HepG2 (cell line): ENCODE results near the gene CDK8. TPM values are rescaled to one million over a fixed set of nuclear protein-coding genes. Genes with fewer than 3 reads are reported as not detected.

Source experiments
- ATAC-seq: fragments of 200-7000 bp; cut with Tn5 transposase; 3 replicates; pipeline ENCODE4 v1.9.1; 2020; ENCODE audit warnings: mild to moderate bottlenecking, moderate library complexity
- BruUV-seq: library from RNA; stranded (reverse); fragments of 400-500 nt; replicated peaks from 2 replicates; lab custom pipeline; 2021; lab: Mats Ljungman, UMichigan
- CTCF ChIA-PET: fragments of 300-600 bp; formaldehyde crosslinking; extraction: SDS; loops from one replicate; lab custom pipeline; 2021; ENCODE audit warnings: low total read pairs, inconsistent platforms, low intra/inter-chr PET ratio; lab: Yijun Ruan, JAX
- POLR2A ChIA-PET: fragments of 350-600 bp; sonication (Branson Sonifier 250); formaldehyde crosslinking; loops from one replicate; lab custom pipeline; 2020; ENCODE audit warnings: antibody characterized with exemption, inconsistent platforms; lab: Yijun Ruan, JAX
- DNase-seq: peaks from one replicate; pipeline ENCODE4 v3.0.0-alpha.2; 2015; ENCODE audit warnings: low spot score
- FAIRE-seq: peaks from 3 replicates; lab custom pipeline; 2011; peaks lifted over from hg19 to GRCh38; lab: Jason Lieb, UNC
- H2AFZ ChIP-seq: one replicate; pipeline ENCODE4 v1.6.1; 2011; ENCODE audit warnings: low read length, inconsistent platforms
- H3K27ac ChIP-seq: fragments of 300-600 bp; 3 replicates; pipeline ENCODE4 v1.8.0; 2011; ENCODE audit warnings: mixed run types, mild to moderate bottlenecking, mixed read lengths, low read length, inconsistent platforms; ENCODE audit not compliant: insufficient read depth; ENCODE audit errors: extremely low read length
- H3K27me3 ChIP-seq, 2 experiments: fragments of 200-600 bp in 1 of 2; 2 replicates in 1 of 2; 3 replicates in 1 of 2; pipeline versions ENCODE4 v1.6.0 to v1.8.0; 2011; ENCODE audit warnings: low read length in 2 of 2, mild to moderate bottlenecking in 2 of 2, moderate library complexity in 2 of 2, inconsistent platforms in 1 of 2; ENCODE audit not compliant: insufficient read depth in 2 of 2, control insufficient read depth in 1 of 2
- H3K36me3 ChIP-seq, 2 experiments: fragments of 200-600 bp in 1 of 2; replicated peaks in 1 of 2; 2 replicates in 1 of 2; 3 replicates in 1 of 2; pipeline versions ENCODE4 v1.5.1 to v1.8.0; 2011; ENCODE audit warnings: low read length in 2 of 2, inconsistent platforms in 1 of 2; ENCODE audit not compliant: insufficient read depth in 2 of 2, control insufficient read depth in 1 of 2
- H3K4me1 ChIP-seq: 2 replicates; pipeline ENCODE4 v1.5.1; 2012; ENCODE audit warnings: low read length, inconsistent platforms; ENCODE audit not compliant: insufficient read depth
- H3K4me2 ChIP-seq: 2 replicates; pipeline ENCODE4 v1.6.0; 2011; ENCODE audit warnings: low read depth, low read length, inconsistent platforms
- H3K4me3 ChIP-seq, 3 experiments: fragments of 200-600 bp in 1 of 3; sonication (generic), shearing (Covaris generic) in 1 of 3; replicated peaks in 1 of 3; 2 replicates each; pipeline ENCODE4 v1.5.1; 2011 to 2016; ENCODE audit warnings: low read length in 3 of 3, inconsistent platforms in 2 of 3, low read depth in 2 of 3, mild to moderate bottlenecking in 2 of 3, control low read depth in 1 of 3, mixed read lengths in 1 of 3; ENCODE audit not compliant: insufficient read depth in 1 of 3
- H3K79me2 ChIP-seq: one replicate; pipeline ENCODE4 v1.6.1; 2011; ENCODE audit warnings: low read length, inconsistent platforms; ENCODE audit not compliant: insufficient read depth
- H3K9ac ChIP-seq: 2 replicates; pipeline ENCODE4 v1.6.0; 2011; ENCODE audit warnings: mild to moderate bottlenecking, low read depth, low read length, inconsistent platforms; ENCODE audit not compliant: insufficient read depth
- H3K9me3 ChIP-seq: 2 replicates; pipeline ENCODE4 v1.5.1; 2012; ENCODE audit warnings: mild to moderate bottlenecking, low read length
- H4K20me1 ChIP-seq: 2 replicates; pipeline ENCODE4 v1.6.0; 2011; ENCODE audit warnings: inconsistent platforms, mild to moderate bottlenecking, low read length, moderate library complexity; ENCODE audit not compliant: insufficient read depth
- ATF7-NPFF ChIP-seq: sonication (generic); formaldehyde crosslinking; IDR thresholded peaks from 2 replicates; pipeline ENCODE4 v1.8.1; 2023; ENCODE audit warnings: mild to moderate bottlenecking, low read depth, missing genetic modification reagents, moderate library complexity
- CREB3 ChIP-seq: sonication (generic); formaldehyde crosslinking; IDR thresholded peaks from 2 replicates; pipeline ENCODE4 v1.5.0; 2020; ENCODE audit warnings: missing genetic modification reagents
- GTF2F1 ChIP-seq: fragments of 150-350 bp; IDR thresholded peaks from 2 replicates; pipeline ENCODE4 v1.6.1; 2014; ENCODE audit warnings: low read length
- HOXA9 ChIP-seq: sonication (generic); formaldehyde crosslinking; IDR thresholded peaks from 2 replicates; pipeline ENCODE4 v1.8.1; 2022; ENCODE audit warnings: missing genetic modification reagents, mild to moderate bottlenecking, moderate library complexity, borderline replicate concordance
- NFE2 ChIP-seq: sonication (generic); formaldehyde crosslinking; IDR thresholded peaks from 2 replicates; pipeline ENCODE4 v1.4.0; 2020; ENCODE audit warnings: missing genetic modification reagents
- NR3C1 ChIP-seq: sonication (generic); formaldehyde crosslinking; IDR thresholded peaks from 2 replicates; pipeline ENCODE4 v1.4.0; 2020; ENCODE audit warnings: missing genetic modification reagents
- POLR2AphosphoS2 ChIP-seq: IDR thresholded peaks from 2 replicates; pipeline ENCODE4 v1.6.1; 2011; ENCODE audit warnings: low read depth, low read length, improper control_type of control experiment
- PRPF4 ChIP-seq: fragments of 200-400 bp; formaldehyde crosslinking; IDR thresholded peaks from 2 replicates; pipeline ENCODE4 v1.6.1; 2016; ENCODE audit warnings: low read length, low read depth; ENCODE audit not compliant: poor library complexity, severe bottlenecking
- REPIN1 ChIP-seq: sonication (generic); formaldehyde crosslinking; IDR thresholded peaks from 2 replicates; pipeline ENCODE4 v1.8.0; 2022; ENCODE audit warnings: missing genetic modification reagents, low read depth, mild to moderate bottlenecking, borderline replicate concordance
- SUZ12 ChIP-seq: fragments of 150-350 bp; IDR thresholded peaks from 2 replicates; pipeline ENCODE4 v1.6.1; 2014; ENCODE audit warnings: low read depth, low read length
- ZC3H4 ChIP-seq: sonication (generic); formaldehyde crosslinking; IDR thresholded peaks from 2 replicates; pipeline ENCODE4 v1.4.0; 2020; ENCODE audit warnings: missing genetic modification reagents, borderline replicate concordance
- ZFYVE20 ChIP-seq: sonication (generic); formaldehyde crosslinking; IDR thresholded peaks from 2 replicates; pipeline ENCODE4 v1.8.0; 2023; ENCODE audit warnings: low read depth, mild to moderate bottlenecking, moderate library complexity, missing genetic modification reagents, borderline replicate concordance
- ZNF205 ChIP-seq: IDR thresholded peaks from 2 replicates; pipeline ENCODE4 v1.6.1; 2018; ENCODE audit warnings: missing biosample characterization, missing genetic modification reagents
- ZNF24 ChIP-seq: fragments of 450-650 bp; IDR thresholded peaks from 2 replicates; pipeline ENCODE4 v1.6.1; 2017; ENCODE audit warnings: antibody characterized with exemption, mild to moderate bottlenecking
- ZNF430 ChIP-seq: sonication (generic); formaldehyde crosslinking; IDR thresholded peaks from 2 replicates; pipeline ENCODE4 v1.9.0; 2021; ENCODE audit warnings: mild to moderate bottlenecking, missing genetic modification reagents
- ZNF646 ChIP-seq: sonication (generic); formaldehyde crosslinking; IDR thresholded peaks from 2 replicates; pipeline ENCODE4 v1.9.0; 2021; ENCODE audit warnings: mild to moderate bottlenecking, missing genetic modification reagents
- ZNF780A ChIP-seq: sonication (generic); formaldehyde crosslinking; IDR thresholded peaks from 2 replicates; pipeline ENCODE4 v1.8.0; 2022; ENCODE audit warnings: mild to moderate bottlenecking, missing genetic modification reagents, moderate library complexity
- WGBS: methylation state at CpG from one replicate; pipeline ENCODE4 v1.1.6; 2017; ENCODE audit warnings: low lambda C conversion rate; 5-methylcytosine and 5-hydroxymethylcytosine counted together
- in situ Hi-C: cut with HindIII; loops from 2 replicates; pipeline ENCODE4 v1.10.0; 2017; ENCODE audit warnings: low pct_unique_long_range_greater_than_20kb; ENCODE audit not compliant: extremely low pct_ligation_motif_present
- intact Hi-C: fragments of 100-400 bp; cut with micrococcal nuclease; formaldehyde crosslinking; loops from one replicate; pipeline ENCODE4 v1.10.0; 2022; ENCODE audit not compliant: unreplicated experiment
- polyA plus RNA-seq, 8 experiments: library from polyadenylated mRNA; depleted of rRNA in 3 of 8; stranded (reverse) in 7 of 8; unstranded in 1 of 8; fragments of >200 nt; fragmentation: Illumina TruSeq in 4 of 8; extraction: Trizol in 4 of 8; gene quantifications; 2 replicates each; pipeline versions ENCODE4 v1.2.1 to v1.2.3, GENCODE V29; 2011 to 2016; ENCODE audit warnings: low read depth in 4 of 8, missing spikeins in 1 of 8, mixed read lengths in 1 of 8; ENCODE audit not compliant: insufficient read depth in 1 of 8
- total RNA-seq, 5 experiments: library from RNA; depleted of rRNA; stranded (reverse); fragments of >200 nt; fragmentation: Illumina TruSeq; extraction: Trizol; gene quantifications; 2 replicates each; pipeline ENCODE4 v1.2.3, GENCODE V29; 2016; ENCODE audit warnings: low read depth in 1 of 5

The CDK8 gene
- total and polyA plus RNA-seq, 2 of the 13 experiments (the other 11 are each of a cell fraction or from before 2014, with no cell fraction given): 15.8 to 16.4 TPM

- Histone ChIP-seq H3K36me3 (no peaks in the 10 kb centered on the region), H2AFZ (peak overlapping the region; percentile 9), H3K27me3 (peaks cover 0 to 6% of the 10 kb centered on the region in 2 experiments; a peak in 1 of 5 replicates), H3K4me2 (no peak overlapping the region), H3K79me2 (peaks cover 5% of the 10 kb centered on the region), H3K27ac (no peak overlapping the region), H3K4me3 (no peak overlapping the region), H3K9me3 (no peaks in the 10 kb centered on the region), H3K9ac (no peak overlapping the region), H3K4me1 (peaks cover 11% of the 10 kb centered on the region), H4K20me1 (no peaks in the 10 kb centered on the region)
- CTCF ChIA-PET: no interaction called here
- ATAC-seq (no peak), DNase-seq (no peak), FAIRE-seq (no peak)
- WGBS: 28% methylated on average over 7 of the region's 7 CpGs
- in situ Hi-C loops: no loop called here
- TF ChIP-seq SUZ12 (no peak), GTF2F1 (no peak), ZFYVE20 (CRISPR knock-in tag) (no peak), POLR2AphosphoS2 (no peak), PRPF4 (no peak), ZNF430 (no peak), ZNF780A (CRISPR knock-in tag) (no peak), ZC3H4 (CRISPR knock-in tag) (no peak), ATF7-NPFF (CRISPR knock-in tag) (no peak), NFE2 (CRISPR knock-in tag) (no peak), CREB3 (CRISPR knock-in tag) (no peak), ZNF24 (no peak), NR3C1 (CRISPR knock-in tag) (no peak), HOXA9 (no peak), REPIN1 (CRISPR knock-in tag) (no peak), ZNF205 (CRISPR knock-in tag) (no peak), ZNF646 (no peak)
- BruUV-seq: no TSS peak
- POLR2A ChIA-PET: no interaction called here
- intact Hi-C loops: no loop called here
Observed at GRCh38 chr13:26225896-26226617, 27.9 kb upstream of the CDK8 start.
